Activated CD8-positive, alpha-beta memory T cell treated with anti-CD3 and anti-CD28 coated beads, Interleukin-2, amount 50 U/mL, for 24 hours (primary cell): ENCODE measurements around the gene DBP.

ENCODE experiments used
- DNase-seq: peaks from one replicate; pipeline ENCODE4 v3.0.0-alpha.2; 2020; ENCODE audit errors: extremely low read depth

DBP gene

GRCh38 chr19:48613024-48613851 is 23.9 kb downstream of the DBP start:
- DNase-seq, result no peak

GRCh38 chr19:48611872-48612271 is 25.3 kb downstream of the DBP start:
- DNase-seq, result no peak

- DNase-seq, result no peak
Measured at GRCh38 chr19:48609571-48610108, 27.5 kb downstream of the DBP start.

- no peak for DNase-seq
Measured at GRCh38 chr19:48608798-48609263, 28.3 kb downstream of the DBP start.

- no peak for DNase-seq
Measured at GRCh38 chr19:48607359-48607755, 29.8 kb downstream of the DBP start.

GRCh38 chr19:48606463-48607358 is 30.5 kb downstream of the DBP start, which contains the start of gene SPACA4:
Gene SPACA4 (plus strand): TSS chr19:48606742. CDS start chr19:48606979, 237 bp downstream.
- no peak for DNase-seq

- no peak for DNase-seq
Measured at GRCh38 chr19:48603850-48604249, 33.3 kb downstream of the DBP start.

- no peak for DNase-seq
Measured at GRCh38 chr19:48603449-48603848, 33.7 kb downstream of the DBP start.

- no peak for DNase-seq
Measured at GRCh38 chr19:48603001-48603400, 34.2 kb downstream of the DBP start.

- no peak for DNase-seq
Measured at GRCh38 chr19:48600679-48601417, 36.3 kb downstream of the DBP start.

GRCh38 chr19:48598996-48599700 is 38.0 kb downstream of the DBP start:
- DNase-seq, result no peak

- no peak for DNase-seq
Measured at GRCh38 chr19:48596679-48597465, 40.3 kb downstream of the DBP start.

- no peak for DNase-seq
Measured at GRCh38 chr19:48596237-48596636, 40.9 kb downstream of the DBP start.

- no peak for DNase-seq
Measured at GRCh38 chr19:48595833-48596232, 41.3 kb downstream of the DBP start.

GRCh38 chr19:48595171-48595570 is 42.0 kb downstream of the DBP start:
- no peak for DNase-seq

GRCh38 chr19:48591021-48591420 is 46.2 kb downstream of the DBP start:
- DNase-seq, result no peak

GRCh38 chr19:48588670-48589401 is 48.3 kb downstream of the DBP start:
- peak; percentile 65 for DNase-seq

GRCh38 chr19:48587387-48587786 is 49.8 kb downstream of the DBP start:
- no peak for DNase-seq

- no peak for DNase-seq
Measured at GRCh38 chr19:48582168-48582567, 55.0 kb downstream of the DBP start.
